ENCODE data around the gene RNASE4.

Gene RNASE4

DNA sequence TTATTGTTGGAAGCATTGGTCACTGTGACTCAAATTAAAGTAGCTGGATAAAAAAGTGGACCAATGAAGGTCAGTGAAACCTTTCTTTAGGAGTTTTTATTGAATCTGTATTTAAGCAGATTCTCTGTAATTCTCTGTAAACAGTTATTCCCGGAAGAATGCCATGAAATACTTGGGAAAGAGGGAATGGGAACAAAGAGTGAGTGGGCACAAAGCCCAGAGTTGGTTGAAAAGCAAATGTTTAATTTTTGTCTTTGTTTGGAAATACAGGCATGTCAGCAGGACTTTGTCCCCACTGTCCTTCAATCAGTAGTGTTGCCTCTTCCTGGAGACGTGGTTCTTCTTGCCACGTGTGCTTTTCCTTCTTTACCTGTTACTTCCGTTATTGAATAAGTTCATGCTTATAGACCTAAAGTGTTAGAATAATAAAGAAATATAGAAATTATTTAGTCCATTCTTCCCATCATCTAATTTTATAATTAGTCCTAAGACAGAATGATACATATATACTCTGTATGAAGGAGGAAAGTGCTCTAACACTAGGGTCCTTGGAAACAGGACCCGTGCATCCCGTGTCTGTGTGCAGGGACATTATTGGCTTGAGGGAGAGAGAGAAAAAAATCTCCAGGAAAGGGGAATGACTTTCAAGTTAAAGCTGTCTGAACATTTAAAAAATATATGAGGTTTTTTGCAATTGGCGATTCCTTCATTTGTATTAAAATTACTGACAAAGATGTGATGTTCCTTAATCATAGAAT is 2.2 kb downstream of the RNASE4 start:
- in situ Hi-C loops (cut with HindIII; ENCODE audit: low sequenced_read_pairs) = no loop called here
- no peak overlapping the region for H3K4me3 ChIP-seq (ENCODE audit: low read depth, low read length)

DNA sequence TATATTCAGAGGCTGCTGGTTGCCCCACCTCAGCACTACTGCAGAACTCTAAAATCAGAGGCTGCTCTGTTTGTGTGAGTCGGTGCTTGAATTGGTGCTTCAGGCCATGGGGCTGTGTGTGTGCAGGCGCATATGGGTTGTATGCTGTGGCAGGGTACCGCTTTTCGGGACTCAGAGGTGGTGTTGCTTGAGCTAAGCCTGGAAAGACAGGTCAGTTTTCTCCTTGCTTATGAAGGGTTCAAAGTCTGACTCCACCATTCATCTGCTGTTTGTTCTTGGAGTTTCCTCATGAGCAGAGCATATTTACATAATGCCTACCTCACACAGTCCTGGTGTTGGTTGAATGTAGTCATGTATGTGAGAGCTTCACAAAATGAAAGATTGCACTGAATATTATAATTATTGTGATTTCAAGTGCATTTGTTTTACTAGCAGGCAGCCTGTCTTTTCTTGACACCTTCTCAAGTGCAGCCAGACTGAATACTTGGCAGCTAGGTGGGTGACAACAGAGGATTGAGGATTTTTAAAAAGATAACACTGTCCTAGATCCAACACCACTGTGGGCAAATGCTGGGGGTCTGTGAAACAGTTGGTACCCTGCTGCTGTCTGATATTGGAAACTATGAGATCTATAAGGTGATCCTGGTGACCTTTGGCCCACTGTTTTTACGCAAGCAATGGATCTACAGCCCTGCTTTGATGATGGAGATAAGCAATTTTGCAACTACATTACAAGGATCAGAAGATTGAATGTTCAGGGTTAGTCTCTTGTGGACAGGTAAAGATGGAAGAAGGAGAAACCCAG is 3.2 kb downstream of the RNASE4 start:
- DNase-seq (ENCODE audit: low read depth) = no peak
- TF ChIP-seq, protein P1, sequence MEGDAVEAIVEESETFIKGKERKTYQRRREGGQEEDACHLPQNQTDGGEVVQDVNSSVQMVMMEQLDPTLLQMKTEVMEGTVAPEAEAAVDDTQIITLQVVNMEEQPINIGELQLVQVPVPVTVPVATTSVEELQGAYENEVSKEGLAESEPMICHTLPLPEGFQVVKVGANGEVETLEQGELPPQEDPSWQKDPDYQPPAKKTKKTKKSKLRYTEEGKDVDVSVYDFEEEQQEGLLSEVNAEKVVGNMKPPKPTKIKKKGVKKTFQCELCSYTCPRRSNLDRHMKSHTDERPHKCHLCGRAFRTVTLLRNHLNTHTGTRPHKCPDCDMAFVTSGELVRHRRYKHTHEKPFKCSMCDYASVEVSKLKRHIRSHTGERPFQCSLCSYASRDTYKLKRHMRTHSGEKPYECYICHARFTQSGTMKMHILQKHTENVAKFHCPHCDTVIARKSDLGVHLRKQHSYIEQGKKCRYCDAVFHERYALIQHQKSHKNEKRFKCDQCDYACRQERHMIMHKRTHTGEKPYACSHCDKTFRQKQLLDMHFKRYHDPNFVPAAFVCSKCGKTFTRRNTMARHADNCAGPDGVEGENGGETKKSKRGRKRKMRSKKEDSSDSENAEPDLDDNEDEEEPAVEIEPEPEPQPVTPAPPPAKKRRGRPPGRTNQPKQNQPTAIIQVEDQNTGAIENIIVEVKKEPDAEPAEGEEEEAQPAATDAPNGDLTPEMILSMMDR (IDR thresholded peaks at IDR 0.05; ENCODE audit: low read depth, low read length, missing control alignments) = no peak
- in situ Hi-C loops (cut with HindIII; ENCODE audit: low sequenced_read_pairs) = no loop called here

More for the DNA sequence above, 2.2 kb downstream of the RNASE4 start:
- TF ChIP-seq, protein P1 (IDR thresholded peaks at IDR 0.05; ENCODE audit: low read depth, low read length, missing control alignments) = no peak
- DNase-seq (ENCODE audit: low read depth) = no peak

DNA sequence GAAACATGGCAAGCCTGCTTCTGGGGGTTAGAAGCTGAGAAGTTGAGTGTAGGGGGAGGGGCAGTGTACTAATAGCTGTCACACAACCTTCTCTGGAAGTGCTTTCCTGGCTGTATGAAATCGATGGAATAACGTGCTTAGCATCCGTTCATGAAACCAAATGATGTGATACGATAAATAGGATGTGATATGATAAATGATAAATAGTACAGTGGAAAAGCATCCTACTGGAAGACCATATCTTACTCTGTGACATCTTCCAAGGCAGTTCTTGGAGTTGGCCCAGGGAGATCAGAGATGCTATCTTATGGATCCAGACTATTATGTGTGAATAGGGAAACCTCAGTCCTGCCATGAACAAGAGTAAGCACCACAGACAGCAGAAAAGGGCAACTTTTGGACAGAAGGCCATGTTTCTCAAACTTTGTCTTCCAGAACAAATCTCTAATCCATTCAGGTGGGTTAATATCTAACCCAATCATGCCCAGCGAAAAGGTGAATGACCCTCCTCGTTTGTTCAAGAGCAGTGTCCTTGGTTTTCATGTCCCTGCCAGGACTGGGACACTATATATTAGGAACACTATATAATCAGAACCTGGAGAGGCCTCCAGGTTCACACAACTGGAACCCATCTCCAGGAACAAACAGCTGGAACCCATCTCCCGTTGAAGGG is 3.9 kb downstream of the RNASE4 start, which contains the start of gene ANG:
ANG (plus strand) TSS at position 598 of the 673 bp plus-strand sequence. CDS start 4,801 bp downstream, outside the sequence.
- TF ChIP-seq, protein P1 (IDR thresholded peaks at IDR 0.05; ENCODE audit: low read depth, low read length, missing control alignments) = no peak
- in situ Hi-C loops (cut with HindIII; ENCODE audit: low sequenced_read_pairs) = no loop called here
- H3K4me3 ChIP-seq (ENCODE audit: low read depth, low read length) = no peak within 1 kb of the TSS
- DNase-seq (ENCODE audit: low read depth) = no peak

More for the DNA sequence above, 3.2 kb downstream of the RNASE4 start:
- H3K4me3 ChIP-seq (ENCODE audit: low read depth, low read length) = no peak overlapping the region

DNA sequence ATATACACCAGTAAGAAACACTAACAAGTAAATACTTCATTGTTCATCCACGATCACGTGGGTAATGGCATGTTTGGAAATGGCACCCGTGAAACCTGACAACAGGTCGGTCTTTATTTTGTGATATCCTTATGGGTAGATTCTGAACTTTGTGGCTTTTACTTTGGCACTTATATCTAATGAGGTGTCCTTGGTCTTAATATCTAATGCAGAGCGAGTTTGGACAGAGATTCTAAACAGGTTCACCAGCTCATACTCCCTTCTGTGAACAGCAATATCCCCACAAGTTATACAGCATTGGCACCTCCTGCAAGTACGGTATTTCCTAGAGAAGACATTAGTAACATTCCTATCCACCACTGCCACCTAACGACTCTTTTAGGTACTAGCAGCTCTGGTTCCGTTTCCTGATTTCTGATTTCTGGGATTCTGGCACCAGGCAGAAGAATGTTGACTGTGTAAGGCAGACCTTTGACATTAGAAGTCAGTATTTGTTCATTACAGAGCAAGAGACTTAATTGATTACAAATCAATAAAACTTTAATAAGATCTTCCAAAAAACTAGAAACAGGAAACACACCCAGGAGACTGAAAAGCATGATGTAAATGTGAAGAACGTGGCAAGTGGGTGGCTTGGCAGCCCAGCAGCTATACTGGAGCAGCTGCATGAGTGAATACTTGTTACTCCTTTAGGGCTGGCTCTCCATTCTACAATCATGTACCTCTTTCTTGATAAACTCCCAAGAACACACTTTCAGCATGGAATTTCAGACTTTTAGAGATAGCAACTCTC is 6.7 kb downstream of the RNASE4 start:
- H3K4me3 ChIP-seq (ENCODE audit: low read depth, low read length) = no peak overlapping the region
- in situ Hi-C loops (cut with HindIII; ENCODE audit: low sequenced_read_pairs) = no loop called here
- TF ChIP-seq, protein P1 (IDR thresholded peaks at IDR 0.05; ENCODE audit: low read depth, low read length, missing control alignments) = peak; percentile 90
- DNase-seq (ENCODE audit: low read depth) = peak; percentile 60

DNA sequence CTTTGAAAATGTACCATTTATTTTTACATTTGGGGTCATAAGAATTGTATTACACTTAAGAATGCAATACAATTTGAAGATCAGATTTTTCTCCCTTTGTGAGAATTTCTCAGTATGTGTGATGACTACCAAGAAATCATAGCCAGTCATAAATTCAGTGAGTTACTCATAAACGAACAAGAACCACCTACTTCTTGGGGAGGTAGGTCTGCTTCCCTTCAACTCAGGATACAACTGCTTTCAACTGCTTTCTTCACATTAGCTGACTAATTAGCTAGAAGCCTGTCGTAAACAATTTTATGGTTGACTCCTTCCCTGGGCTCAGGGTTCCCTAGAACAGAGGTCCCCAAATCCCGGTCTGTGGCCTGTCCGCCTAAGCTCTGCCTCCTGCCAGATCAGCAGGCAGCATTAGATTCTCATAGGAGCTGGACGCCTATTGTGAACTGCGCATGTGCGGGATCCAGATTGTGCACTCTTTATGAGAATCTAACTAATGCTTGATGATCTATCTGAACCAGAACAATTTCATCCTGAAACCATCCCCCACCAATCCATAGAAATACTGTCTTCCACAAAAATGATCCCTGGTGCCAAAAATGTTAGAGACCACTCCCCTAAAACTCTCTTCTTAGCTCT is 7.9 kb downstream of the RNASE4 start:
- no peak for DNase-seq (ENCODE audit: low read depth)
- no peak overlapping the region for H3K4me3 ChIP-seq (ENCODE audit: low read depth, low read length)
- TF ChIP-seq, protein P1 (IDR thresholded peaks at IDR 0.05; ENCODE audit: low read depth, low read length, missing control alignments) = no peak
- in situ Hi-C loops (cut with HindIII; ENCODE audit: low sequenced_read_pairs) = no loop called here

Measured in astrocyte of the cerebellum (primary cell).